Endothelial cell (in vitro differentiated cells): ENCODE measurements around the gene CTNNA1. TPM values are rescaled to one million over a fixed set of nuclear protein-coding genes. Genes with fewer than 3 reads are reported as not detected.

ENCODE experiments used
- DNase-seq: peaks from one replicate; pipeline ENCODE4 v3.0.0; 2021; ENCODE audit warnings: low spot score
- H3K27ac Mint-ChIP-seq: one replicate; pipeline ENCODE4 v1.8.0; 2021; ENCODE audit warnings: mixed read lengths, inconsistent platforms; ENCODE audit not compliant: unreplicated experiment
- H3K27me3 Mint-ChIP-seq: one replicate; pipeline ENCODE4 v1.8.0; 2021; ENCODE audit warnings: mild to moderate bottlenecking, moderate library complexity, mixed read lengths, inconsistent platforms; ENCODE audit not compliant: unreplicated experiment
- H3K36me3 Mint-ChIP-seq: one replicate; pipeline ENCODE4 v1.8.0; 2021; ENCODE audit warnings: mild to moderate bottlenecking, low read depth, mixed read lengths, inconsistent platforms; ENCODE audit not compliant: unreplicated experiment
- H3K4me1 Mint-ChIP-seq: one replicate; pipeline ENCODE4 v1.8.0; 2021; ENCODE audit warnings: mild to moderate bottlenecking, mixed read lengths, inconsistent platforms; ENCODE audit not compliant: unreplicated experiment
- H3K4me3 Mint-ChIP-seq: one replicate; pipeline ENCODE4 v1.8.0; 2021; ENCODE audit warnings: mild to moderate bottlenecking, mixed read lengths, inconsistent platforms; ENCODE audit not compliant: unreplicated experiment
- H3K9me3 Mint-ChIP-seq: one replicate; pipeline ENCODE4 v1.8.0; 2021; ENCODE audit warnings: mixed read lengths, inconsistent platforms; ENCODE audit not compliant: unreplicated experiment
- CTCF ChIP-seq: fragments of 200-600 bp; sonication (generic); IDR thresholded peaks from one replicate; pipeline ENCODE4 v1.5.0; 2021; ENCODE audit warnings: antibody characterized with exemption; ENCODE audit not compliant: unreplicated experiment
- total RNA-seq: library from RNA; stranded (reverse); fragmentation: NEBNext Ultra II Directional; extraction: Animal tissue kit (Norgen Biotek cat#: 25700); gene quantifications from one replicate; pipeline ENCODE4 v1.2.1, GENCODE V29; 2021; ENCODE audit not compliant: unreplicated experiment

CTNNA1 gene
- total RNA-seq, 1 donor from 2014 or later, result 521 TPM

- Mint-ChIP-seq H3K27ac (no peak overlapping the region), H3K36me3 (peaks cover 3% of the 10 kb centered on the region), H3K4me1 (peaks cover 32% of the 10 kb centered on the region), H3K4me3 (no peak overlapping the region), H3K27me3 (peaks cover 4% of the 10 kb centered on the region), H3K9me3 (no peaks in the 10 kb centered on the region)
- no peak for TF ChIP-seq CTCF
- DNase-seq, result no peak
Measured at GRCh38 chr5:138722544-138723177, 30.6 kb upstream of the CTNNA1 start.

GRCh38 chr5:138724470-138725146 is 28.6 kb upstream of the CTNNA1 start:
- H3K27ac Mint-ChIP-seq, result peak overlapping the region; percentile 70
- peaks cover 4% of the 10 kb centered on the region for H3K27me3 Mint-ChIP-seq
- peaks cover 3% of the 10 kb centered on the region for H3K36me3 Mint-ChIP-seq
- no peak for DNase-seq
- H3K4me1 Mint-ChIP-seq, result peaks cover 32% of the 10 kb centered on the region
- no peaks in the 10 kb centered on the region for H3K9me3 Mint-ChIP-seq
- no peak for TF ChIP-seq CTCF
- H3K4me3 Mint-ChIP-seq, result no peak overlapping the region

- H3K27me3 Mint-ChIP-seq, result peaks cover 4% of the 10 kb centered on the region
- no peak overlapping the region for H3K27ac Mint-ChIP-seq
- no peaks in the 10 kb centered on the region for H3K9me3 Mint-ChIP-seq
- peaks cover 32% of the 10 kb centered on the region for H3K4me1 Mint-ChIP-seq
- TF ChIP-seq CTCF, result no peak
- peak; percentile 15 for DNase-seq
- H3K36me3 Mint-ChIP-seq, result peaks cover 3% of the 10 kb centered on the region
- no peak overlapping the region for H3K4me3 Mint-ChIP-seq
Measured at GRCh38 chr5:138725153-138725817, 27.9 kb upstream of the CTNNA1 start.

- no peak for DNase-seq
- Mint-ChIP-seq H3K4me1 (peaks cover 32% of the 10 kb centered on the region), H3K4me3 (no peak overlapping the region), H3K9me3 (no peaks in the 10 kb centered on the region), H3K27ac (no peak overlapping the region), H3K36me3 (peaks cover 3% of the 10 kb centered on the region), H3K27me3 (peaks cover 4% of the 10 kb centered on the region)
- TF ChIP-seq CTCF, result no peak
Measured at GRCh38 chr5:138725818-138726416, 27.3 kb upstream of the CTNNA1 start.
